ENCODE data around the gene ADORA1.

DNA sequence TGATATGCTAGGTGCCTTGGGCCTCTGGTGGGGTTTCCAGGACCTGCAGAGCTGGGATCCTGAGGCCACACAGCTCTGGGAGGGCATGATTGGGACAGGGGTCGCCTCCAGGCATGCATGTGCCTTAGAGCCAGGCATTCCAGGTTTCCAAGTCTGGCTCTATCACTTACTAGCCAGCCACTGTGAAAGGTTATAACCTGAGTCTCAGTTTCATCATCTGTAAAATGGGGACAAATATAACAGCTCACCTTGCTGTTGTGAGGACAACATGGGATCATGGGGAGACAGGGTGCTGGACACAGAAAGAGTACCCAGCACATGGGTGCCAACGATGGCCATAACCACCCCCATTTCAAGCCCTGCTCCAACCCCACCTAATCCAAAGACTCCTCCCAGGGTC is 56.3 kb downstream of the ADORA1 start:
- TF ChIP-seq POLR2A (IDR thresholded peaks at IDR 0.05; ENCODE audit: low read depth, low read length): no peak
- no peak for TF ChIP-seq EZH2 (IDR thresholded peaks at IDR 0.05; ENCODE audit: borderline replicate concordance, control insufficient read depth, low read depth, low read length)
- TF ChIP-seq, protein P1, sequence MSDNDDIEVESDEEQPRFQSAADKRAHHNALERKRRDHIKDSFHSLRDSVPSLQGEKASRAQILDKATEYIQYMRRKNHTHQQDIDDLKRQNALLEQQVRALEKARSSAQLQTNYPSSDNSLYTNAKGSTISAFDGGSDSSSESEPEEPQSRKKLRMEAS (IDR thresholded peaks at IDR 0.05; ENCODE audit: low read depth, low read length): no peak

All from GM12878 (cell line).